SK-N-SH treated with all-trans-retinoic acid at 6 μM for 48 hours (cell line): Measurements from ENCODE around the gene GLIS1.

Experiments used
- ATAC-seq: fragments of 200-7000 bp; cut with Tn5 transposase; 3 replicates; pipeline ENCODE4 v1.9.1; 2020; ENCODE audit warnings: mild to moderate bottlenecking, moderate library complexity
- ARNTL ChIP-seq: fragments of 450-650 bp; formaldehyde crosslinking; IDR thresholded peaks from 2 replicates; pipeline ENCODE4 v1.5.0; 2020; ENCODE audit warnings: low read depth, mild to moderate bottlenecking, moderate library complexity, borderline replicate concordance
- BACH2 ChIP-seq: fragments of 250-450 bp; sonication (Bioruptor Pico); IDR thresholded peaks from 2 replicates; pipeline ENCODE4 v1.9.0; 2021; ENCODE audit warnings: mild to moderate bottlenecking, borderline replicate concordance
- CSDC2 ChIP-seq: fragments of 250-450 bp; sonication (Bioruptor Pico); IDR thresholded peaks from 2 replicates; pipeline ENCODE4 v1.5.0; 2020; ENCODE audit warnings: mild to moderate bottlenecking, moderate library complexity
- ESRRG ChIP-seq: fragments of 250-450 bp; sonication (Bioruptor Pico); IDR thresholded peaks from 2 replicates; pipeline ENCODE4 v1.6.1; 2021; ENCODE audit warnings: mild to moderate bottlenecking
- GLIS3 ChIP-seq: fragments of 250-450 bp; sonication (Bioruptor Pico); IDR thresholded peaks from 2 replicates; pipeline ENCODE4 v1.5.0; 2020; ENCODE audit warnings: mild to moderate bottlenecking, moderate library complexity
- OSR1 ChIP-seq: fragments of 250-450 bp; sonication (Bioruptor Pico); IDR thresholded peaks from 2 replicates; pipeline ENCODE4 v1.8.0; 2022; ENCODE audit warnings: moderate library complexity, mild to moderate bottlenecking, inconsistent platforms
- PPARA ChIP-seq: fragments of 250-450 bp; sonication (Bioruptor Pico); IDR thresholded peaks from 2 replicates; pipeline ENCODE4 v1.5.0; 2020; ENCODE audit warnings: mild to moderate bottlenecking, borderline replicate concordance
- RARB ChIP-seq: fragments of 250-450 bp; sonication (Bioruptor Pico); IDR thresholded peaks from 2 replicates; pipeline ENCODE4 v1.8.0; 2021; ENCODE audit warnings: mild to moderate bottlenecking, moderate library complexity
- SNAI2 ChIP-seq: fragments of 250-450 bp; sonication (Bioruptor Pico); IDR thresholded peaks from 2 replicates; pipeline ENCODE4 v1.5.0; 2020; ENCODE audit warnings: mild to moderate bottlenecking, moderate library complexity
- TCF4 ChIP-seq: fragments of 250-450 bp; sonication (Bioruptor Pico); IDR thresholded peaks from 2 replicates; pipeline ENCODE4 v1.8.0; 2021; ENCODE audit warnings: mild to moderate bottlenecking, moderate library complexity, borderline replicate concordance
- TOX ChIP-seq: fragments of 250-450 bp; sonication (Bioruptor Pico); IDR thresholded peaks from 2 replicates; pipeline ENCODE4 v1.8.0; 2021; ENCODE audit warnings: mild to moderate bottlenecking, moderate library complexity, borderline replicate concordance
- ZC3H10 ChIP-seq: fragments of 250-450 bp; sonication (Bioruptor Pico); IDR thresholded peaks from 2 replicates; pipeline ENCODE4 v1.5.1; 2021; ENCODE audit warnings: mild to moderate bottlenecking, moderate library complexity
- ZFP30 ChIP-seq: fragments of 450-650 bp; formaldehyde crosslinking; IDR thresholded peaks from 2 replicates; pipeline ENCODE4 v1.5.0; 2022; ENCODE audit warnings: mild to moderate bottlenecking, moderate library complexity
- ZNF565 ChIP-seq: fragments of 450-650 bp; formaldehyde crosslinking; conservative IDR thresholded peaks from 2 replicates; pipeline ENCODE4 v1.5.0; 2020; ENCODE audit warnings: low read depth, mild to moderate bottlenecking, moderate library complexity
- ZNF8 ChIP-seq: fragments of 450-650 bp; formaldehyde crosslinking; IDR thresholded peaks from 2 replicates; pipeline ENCODE4 v1.5.0; 2020; ENCODE audit warnings: mild to moderate bottlenecking, moderate library complexity
- TF ChIP-seq, protein P1 (sequence below): fragments of 250-450 bp; sonication (Bioruptor Pico); IDR thresholded peaks from 2 replicates; pipeline ENCODE4 v1.5.1; 2020; ENCODE audit warnings: low read depth, mild to moderate bottlenecking, moderate library complexity
- TF ChIP-seq, protein P2 (sequence below): fragments of 250-450 bp; sonication (Bioruptor Pico); IDR thresholded peaks from 2 replicates; pipeline ENCODE4 v1.8.0; 2020; ENCODE audit warnings: mild to moderate bottlenecking, moderate library complexity, borderline replicate concordance
- TF ChIP-seq, protein P3 (sequence below): fragments of 250-450 bp; sonication (Bioruptor Pico); IDR thresholded peaks from 2 replicates; pipeline ENCODE4 v1.5.0; 2020; ENCODE audit warnings: mild to moderate bottlenecking, moderate library complexity
- TF ChIP-seq, protein P4 (sequence below): fragments of 250-450 bp; sonication (Bioruptor Pico); IDR thresholded peaks from 2 replicates; pipeline ENCODE4 v1.5.1; 2021; ENCODE audit warnings: mild to moderate bottlenecking, moderate library complexity
- TF ChIP-seq, protein P5 (sequence below): fragments of 250-450 bp; sonication (Bioruptor Pico); IDR thresholded peaks from 2 replicates; pipeline ENCODE4 v1.8.0; 2021; ENCODE audit warnings: low read depth, mild to moderate bottlenecking, moderate library complexity, borderline replicate concordance

Gene GLIS1

DNA sequence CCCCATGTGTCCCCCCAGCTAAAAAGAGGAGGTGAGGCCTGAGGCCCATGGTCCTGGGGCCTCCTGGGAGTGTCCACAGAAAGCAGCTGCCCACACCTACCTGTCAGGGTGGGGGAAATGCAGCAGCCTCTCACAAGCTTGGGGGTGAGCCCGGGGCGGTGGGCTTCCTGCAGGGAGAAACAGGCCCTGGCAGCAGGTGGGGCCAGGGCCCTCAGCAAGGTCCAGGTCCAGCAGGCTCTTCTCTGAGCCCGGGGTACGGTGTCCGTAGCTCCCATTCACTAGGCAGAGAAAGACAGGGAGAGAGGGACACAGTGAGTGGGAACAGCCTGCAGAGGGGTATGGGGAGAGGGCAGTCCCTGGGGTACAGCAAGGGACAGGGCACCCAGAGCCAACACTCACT lies 139.0 kb downstream of the GLIS1 start:
- TF ChIP-seq GLIS3 (CRISPR knock-in tag) (no peak), TCF4 (CRISPR knock-in tag) (no peak), ZNF8 (no peak), TOX (CRISPR knock-in tag) (no peak), ZFP30 (no peak), ZNF565 (no peak), BACH2 (CRISPR knock-in tag) (no peak), OSR1 (CRISPR knock-in tag) (no peak)
- TF ChIP-seq, protein P1, sequence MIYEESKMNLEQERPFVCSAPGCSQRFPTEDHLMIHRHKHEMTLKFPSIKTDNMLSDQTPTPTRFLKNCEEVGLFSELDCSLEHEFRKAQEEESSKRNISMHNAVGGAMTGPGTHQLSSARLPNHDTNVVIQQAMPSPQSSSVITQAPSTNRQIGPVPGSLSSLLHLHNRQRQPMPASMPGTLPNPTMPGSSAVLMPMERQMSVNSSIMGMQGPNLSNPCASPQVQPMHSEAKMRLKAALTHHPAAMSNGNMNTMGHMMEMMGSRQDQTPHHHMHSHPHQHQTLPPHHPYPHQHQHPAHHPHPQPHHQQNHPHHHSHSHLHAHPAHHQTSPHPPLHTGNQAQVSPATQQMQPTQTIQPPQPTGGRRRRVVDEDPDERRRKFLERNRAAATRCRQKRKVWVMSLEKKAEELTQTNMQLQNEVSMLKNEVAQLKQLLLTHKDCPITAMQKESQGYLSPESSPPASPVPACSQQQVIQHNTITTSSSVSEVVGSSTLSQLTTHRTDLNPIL (CRISPR knock-in tag), result no peak
- TF ChIP-seq, protein P2, sequence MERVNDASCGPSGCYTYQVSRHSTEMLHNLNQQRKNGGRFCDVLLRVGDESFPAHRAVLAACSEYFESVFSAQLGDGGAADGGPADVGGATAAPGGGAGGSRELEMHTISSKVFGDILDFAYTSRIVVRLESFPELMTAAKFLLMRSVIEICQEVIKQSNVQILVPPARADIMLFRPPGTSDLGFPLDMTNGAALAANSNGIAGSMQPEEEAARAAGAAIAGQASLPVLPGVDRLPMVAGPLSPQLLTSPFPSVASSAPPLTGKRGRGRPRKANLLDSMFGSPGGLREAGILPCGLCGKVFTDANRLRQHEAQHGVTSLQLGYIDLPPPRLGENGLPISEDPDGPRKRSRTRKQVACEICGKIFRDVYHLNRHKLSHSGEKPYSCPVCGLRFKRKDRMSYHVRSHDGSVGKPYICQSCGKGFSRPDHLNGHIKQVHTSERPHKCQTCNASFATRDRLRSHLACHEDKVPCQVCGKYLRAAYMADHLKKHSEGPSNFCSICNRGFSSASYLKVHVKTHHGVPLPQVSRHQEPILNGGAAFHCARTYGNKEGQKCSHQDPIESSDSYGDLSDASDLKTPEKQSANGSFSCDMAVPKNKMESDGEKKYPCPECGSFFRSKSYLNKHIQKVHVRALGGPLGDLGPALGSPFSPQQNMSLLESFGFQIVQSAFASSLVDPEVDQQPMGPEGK (CRISPR knock-in tag), result no peak
- TF ChIP-seq, protein P3, sequence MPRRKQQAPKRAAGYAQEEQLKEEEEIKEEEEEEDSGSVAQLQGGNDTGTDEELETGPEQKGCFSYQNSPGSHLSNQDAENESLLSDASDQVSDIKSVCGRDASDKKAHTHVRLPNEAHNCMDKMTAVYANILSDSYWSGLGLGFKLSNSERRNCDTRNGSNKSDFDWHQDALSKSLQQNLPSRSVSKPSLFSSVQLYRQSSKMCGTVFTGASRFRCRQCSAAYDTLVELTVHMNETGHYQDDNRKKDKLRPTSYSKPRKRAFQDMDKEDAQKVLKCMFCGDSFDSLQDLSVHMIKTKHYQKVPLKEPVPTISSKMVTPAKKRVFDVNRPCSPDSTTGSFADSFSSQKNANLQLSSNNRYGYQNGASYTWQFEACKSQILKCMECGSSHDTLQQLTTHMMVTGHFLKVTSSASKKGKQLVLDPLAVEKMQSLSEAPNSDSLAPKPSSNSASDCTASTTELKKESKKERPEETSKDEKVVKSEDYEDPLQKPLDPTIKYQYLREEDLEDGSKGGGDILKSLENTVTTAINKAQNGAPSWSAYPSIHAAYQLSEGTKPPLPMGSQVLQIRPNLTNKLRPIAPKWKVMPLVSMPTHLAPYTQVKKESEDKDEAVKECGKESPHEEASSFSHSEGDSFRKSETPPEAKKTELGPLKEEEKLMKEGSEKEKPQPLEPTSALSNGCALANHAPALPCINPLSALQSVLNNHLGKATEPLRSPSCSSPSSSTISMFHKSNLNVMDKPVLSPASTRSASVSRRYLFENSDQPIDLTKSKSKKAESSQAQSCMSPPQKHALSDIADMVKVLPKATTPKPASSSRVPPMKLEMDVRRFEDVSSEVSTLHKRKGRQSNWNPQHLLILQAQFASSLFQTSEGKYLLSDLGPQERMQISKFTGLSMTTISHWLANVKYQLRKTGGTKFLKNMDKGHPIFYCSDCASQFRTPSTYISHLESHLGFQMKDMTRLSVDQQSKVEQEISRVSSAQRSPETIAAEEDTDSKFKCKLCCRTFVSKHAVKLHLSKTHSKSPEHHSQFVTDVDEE, result no peak
- TF ChIP-seq, protein P4, sequence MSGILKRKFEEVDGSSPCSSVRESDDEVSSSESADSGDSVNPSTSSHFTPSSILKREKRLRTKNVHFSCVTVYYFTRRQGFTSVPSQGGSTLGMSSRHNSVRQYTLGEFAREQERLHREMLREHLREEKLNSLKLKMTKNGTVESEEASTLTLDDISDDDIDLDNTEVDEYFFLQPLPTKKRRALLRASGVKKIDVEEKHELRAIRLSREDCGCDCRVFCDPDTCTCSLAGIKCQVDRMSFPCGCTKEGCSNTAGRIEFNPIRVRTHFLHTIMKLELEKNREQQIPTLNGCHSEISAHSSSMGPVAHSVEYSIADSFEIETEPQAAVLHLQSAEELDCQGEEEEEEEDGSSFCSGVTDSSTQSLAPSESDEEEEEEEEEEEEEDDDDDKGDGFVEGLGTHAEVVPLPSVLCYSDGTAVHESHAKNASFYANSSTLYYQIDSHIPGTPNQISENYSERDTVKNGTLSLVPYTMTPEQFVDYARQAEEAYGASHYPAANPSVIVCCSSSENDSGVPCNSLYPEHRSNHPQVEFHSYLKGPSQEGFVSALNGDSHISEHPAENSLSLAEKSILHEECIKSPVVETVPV (CRISPR knock-in tag), result no peak
- no peak for ATAC-seq

DNA sequence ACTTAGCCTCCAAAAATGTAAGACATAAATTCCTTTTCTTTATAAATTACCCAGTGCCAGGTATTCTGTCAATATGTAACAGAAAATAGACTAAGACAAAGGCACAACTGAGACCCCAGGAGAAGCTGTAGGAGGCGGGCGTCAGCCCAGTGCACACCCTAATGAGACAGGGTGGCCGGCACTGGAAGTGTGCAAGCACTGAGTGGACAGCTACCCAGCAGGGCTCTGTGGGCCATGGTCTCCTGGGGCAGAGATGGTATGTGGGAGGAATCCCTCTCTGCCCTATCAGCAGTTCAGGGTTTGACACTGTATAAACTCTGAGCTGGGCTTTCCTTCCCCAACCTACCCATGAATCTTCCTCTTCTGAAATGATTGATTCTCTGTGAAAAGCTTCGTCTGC lies 139.5 kb downstream of the GLIS1 start:
- no peak for ATAC-seq
- TF ChIP-seq CSDC2 (no peak), SNAI2 (CRISPR knock-in tag) (no peak), ZNF565 (no peak), ARNTL (CRISPR knock-in tag) (no peak), PPARA (CRISPR knock-in tag) (no peak), BACH2 (CRISPR knock-in tag) (no peak), ZNF8 (no peak), OSR1 (CRISPR knock-in tag) (no peak), TOX (CRISPR knock-in tag) (no peak), ESRRG (CRISPR knock-in tag) (no peak), ZC3H10 (CRISPR knock-in tag) (no peak), GLIS3 (CRISPR knock-in tag) (no peak), RARB (CRISPR knock-in tag) (no peak)
- TF ChIP-seq, protein P5, sequence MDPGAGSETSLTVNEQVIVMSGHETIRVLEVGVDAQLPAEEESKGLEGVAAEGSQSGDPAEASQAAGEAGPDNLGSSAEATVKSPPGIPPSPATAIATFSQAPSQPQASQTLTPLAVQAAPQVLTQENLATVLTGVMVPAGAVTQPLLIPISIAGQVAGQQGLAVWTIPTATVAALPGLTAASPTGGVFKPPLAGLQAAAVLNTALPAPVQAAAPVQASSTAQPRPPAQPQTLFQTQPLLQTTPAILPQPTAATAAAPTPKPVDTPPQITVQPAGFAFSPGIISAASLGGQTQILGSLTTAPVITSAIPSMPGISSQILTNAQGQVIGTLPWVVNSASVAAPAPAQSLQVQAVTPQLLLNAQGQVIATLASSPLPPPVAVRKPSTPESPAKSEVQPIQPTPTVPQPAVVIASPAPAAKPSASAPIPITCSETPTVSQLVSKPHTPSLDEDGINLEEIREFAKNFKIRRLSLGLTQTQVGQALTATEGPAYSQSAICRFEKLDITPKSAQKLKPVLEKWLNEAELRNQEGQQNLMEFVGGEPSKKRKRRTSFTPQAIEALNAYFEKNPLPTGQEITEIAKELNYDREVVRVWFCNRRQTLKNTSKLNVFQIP (CRISPR knock-in tag), result no peak
- TF ChIP-seq, protein P3, result no peak
- TF ChIP-seq, protein P1 (CRISPR knock-in tag), result no peak
- TF ChIP-seq, protein P2 (CRISPR knock-in tag), result no peak
- TF ChIP-seq, all 23 proteins: peak for 0
